ENCODE results near the gene LYZL2.

GRCh38 chr10:30619966-30620365 lies 9.6 kb downstream of the LYZL2 start:
- TF ChIP-seq CTCF (conservative IDR thresholded peaks at IDR 0.05 in 1 of 2, IDR thresholded peaks at IDR 0.05 in 1 of 2; ENCODE audit: low read depth in 1 of 2, low read length in 2 of 2) (no peak), EZH2 (IDR thresholded peaks at IDR 0.05; ENCODE audit: low read length, missing control alignments) (no peak)
